ENCODE results near the gene SP5. TPM values are rescaled to one million over a fixed set of nuclear protein-coding genes. Genes with fewer than 3 reads are reported as not detected.

The SP5 gene
- polyA plus RNA-seq, 1 of the 3 experiments (the other 2 are of a cell fraction), result not detected

DNA sequence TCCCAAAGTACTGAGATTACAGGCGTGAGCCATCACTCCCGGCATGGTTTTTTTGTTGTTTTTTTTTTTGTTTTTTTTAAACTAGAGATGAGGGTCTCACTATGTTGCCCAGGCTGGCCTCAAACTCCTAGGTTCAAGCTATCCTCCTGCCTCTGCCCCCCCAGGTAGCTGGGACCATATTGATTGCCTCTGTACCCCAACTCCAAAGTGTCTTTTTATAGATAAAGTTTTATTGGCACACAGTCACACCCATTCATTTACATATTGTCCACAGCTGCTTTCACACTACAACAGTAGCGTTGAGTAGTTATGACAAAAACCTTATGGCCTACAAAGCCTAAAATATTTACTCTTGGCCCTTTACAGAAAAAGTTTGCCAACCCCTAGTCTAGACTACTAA, 45.2 kb upstream of the SP5 start:
- POLR2A ChIA-PET, result no interaction called here
- CTCF ChIA-PET, result no interaction called here
- H3K4me2 ChIP-seq, result no peak overlapping the region
- TF ChIP-seq TEAD4 (IDR thresholded peaks at IDR 0.05; ENCODE audit: borderline replicate concordance, insufficient read depth) (no peak), POLR2AphosphoS5 (IDR thresholded peaks at IDR 0.05; ENCODE audit: low read depth, low read length) (no peak), RAD21 (IDR thresholded peaks at IDR 0.05; ENCODE audit: low read length) (no peak)
- no peaks in the 10 kb centered on the region for H3K36me3 ChIP-seq (replicated peaks in 1 of 2; ENCODE audit: control insufficient read depth in 1 of 2, insufficient read depth in 2 of 2, low read length in 1 of 2)
- H3K4me1 ChIP-seq (ENCODE audit: control insufficient read depth in 1 of 2, insufficient read depth in 2 of 2, low read depth in 1 of 2, low read length in 1 of 2), result no peaks in the 10 kb centered on the region
- H3K4me3 ChIP-seq (ENCODE audit: low read depth in 2 of 2, low read length in 1 of 2), result no peak overlapping the region
- H3K79me2 ChIP-seq (ENCODE audit: insufficient read depth), result no peaks in the 10 kb centered on the region
- H3F3A ChIP-seq (replicated peaks; ENCODE audit: insufficient read depth), result no peaks in the 10 kb centered on the region
- no peaks in the 10 kb centered on the region for H4K20me1 ChIP-seq (ENCODE audit: insufficient read depth)
- no peak for DNase-seq
- H3K27ac ChIP-seq (ENCODE audit: low read depth in 2 of 2, low read length in 1 of 2), result no peak overlapping the region
- H2AFZ ChIP-seq (ENCODE audit: low read depth), result no peak overlapping the region
- no peaks in the 10 kb centered on the region for H3K27me3 ChIP-seq (ENCODE audit: insufficient read depth)
- H3K9ac ChIP-seq, result no peak overlapping the region
- WGBS (ENCODE audit: low lambda C conversion rate), result 28% methylated on average over 3 of the region's 3 CpGs
- no peaks in the 10 kb centered on the region for H3K9me3 ChIP-seq
- no peaks in the 10 kb centered on the region for H3K9me2 ChIP-seq

DNA sequence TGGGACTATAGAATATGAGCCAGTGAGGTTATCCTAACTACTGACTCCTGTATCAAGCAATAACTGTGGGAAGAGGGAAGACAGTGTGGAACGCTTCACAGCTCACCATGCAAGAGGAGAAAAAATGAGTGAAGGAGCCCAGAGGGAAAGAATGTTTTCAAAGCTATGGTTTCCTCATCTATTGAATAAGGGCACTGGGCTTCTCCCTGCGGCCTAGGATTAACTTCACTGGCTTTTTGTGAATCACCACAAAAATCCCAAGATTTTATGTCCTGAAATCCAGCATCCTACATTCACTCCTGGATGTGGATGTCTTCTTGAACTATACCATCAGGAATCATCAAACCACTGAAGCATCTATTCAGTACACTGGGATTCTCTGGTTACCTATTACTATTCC, 44.5 kb upstream of the SP5 start:
- H4K20me1 ChIP-seq (ENCODE audit: insufficient read depth), result no peaks in the 10 kb centered on the region
- H2AFZ ChIP-seq (ENCODE audit: low read depth), result no peak overlapping the region
- H3F3A ChIP-seq (replicated peaks; ENCODE audit: insufficient read depth), result no peaks in the 10 kb centered on the region
- ChIA-PET POLR2A (no interaction called here), CTCF (no interaction called here)
- 38% methylated on average over 2 of the region's 2 CpGs for WGBS (ENCODE audit: low lambda C conversion rate)
- no peak overlapping the region for H3K4me3 ChIP-seq (ENCODE audit: low read depth in 2 of 2, low read length in 1 of 2)
- H3K79me2 ChIP-seq (ENCODE audit: insufficient read depth), result no peaks in the 10 kb centered on the region
- H3K27me3 ChIP-seq (ENCODE audit: insufficient read depth), result no peaks in the 10 kb centered on the region
- no peak overlapping the region for H3K4me2 ChIP-seq
- no peaks in the 10 kb centered on the region for H3K4me1 ChIP-seq (ENCODE audit: control insufficient read depth in 1 of 2, insufficient read depth in 2 of 2, low read depth in 1 of 2, low read length in 1 of 2)
- DNase-seq, result no peak
- H3K36me3 ChIP-seq (replicated peaks in 1 of 2; ENCODE audit: control insufficient read depth in 1 of 2, insufficient read depth in 2 of 2, low read length in 1 of 2), result no peaks in the 10 kb centered on the region
- H3K9me2 ChIP-seq, result no peaks in the 10 kb centered on the region
- TF ChIP-seq EZH2phosphoT487 (IDR thresholded peaks at IDR 0.05; ENCODE audit: borderline replicate concordance, low read depth), result no peak
- TF ChIP-seq POLR2AphosphoS5 (IDR thresholded peaks at IDR 0.05; ENCODE audit: low read depth, low read length), result no peak
- TF ChIP-seq FOXM1 (IDR thresholded peaks at IDR 0.05; ENCODE audit: low read depth), result no peak
- no peak for TF ChIP-seq USF2 (IDR thresholded peaks at IDR 0.05; ENCODE audit: borderline replicate concordance, low read depth, low read length)
- no peak for TF ChIP-seq RCOR1 (IDR thresholded peaks at IDR 0.05; ENCODE audit: low read length)
- no peak for TF ChIP-seq EP300 (IDR thresholded peaks at IDR 0.05; ENCODE audit: borderline replicate concordance in 1 of 2, low read depth in 1 of 2, low read length in 1 of 2)
- no peak for TF ChIP-seq ELF1 (IDR thresholded peaks at IDR 0.05)
- no peak for TF ChIP-seq JUND (IDR thresholded peaks at IDR 0.05)
- no peak for TF ChIP-seq RAD21 (IDR thresholded peaks at IDR 0.05; ENCODE audit: low read length)
- no peak for TF ChIP-seq TCF12 (IDR thresholded peaks at IDR 0.05)
- TF ChIP-seq TAF1 (IDR thresholded peaks at IDR 0.05; ENCODE audit: borderline replicate concordance, low read depth, low read length), result no peak
- no peak for TF ChIP-seq MAX (IDR thresholded peaks at IDR 0.05; ENCODE audit: low read depth)
- TF ChIP-seq MXI1 (IDR thresholded peaks at IDR 0.05; ENCODE audit: low read depth, low read length), result no peak
- no peak for TF ChIP-seq GATA2 (CRISPR knock-in tag; IDR thresholded peaks at IDR 0.05)
- no peak for TF ChIP-seq CHD2 (IDR thresholded peaks at IDR 0.05; ENCODE audit: low read length, partially characterized antibody)
- TF ChIP-seq RFX5 (IDR thresholded peaks at IDR 0.05; ENCODE audit: low read length), result no peak
- no peak for TF ChIP-seq FOXJ3 (CRISPR knock-in tag; IDR thresholded peaks at IDR 0.05)
- TF ChIP-seq, protein P1, sequence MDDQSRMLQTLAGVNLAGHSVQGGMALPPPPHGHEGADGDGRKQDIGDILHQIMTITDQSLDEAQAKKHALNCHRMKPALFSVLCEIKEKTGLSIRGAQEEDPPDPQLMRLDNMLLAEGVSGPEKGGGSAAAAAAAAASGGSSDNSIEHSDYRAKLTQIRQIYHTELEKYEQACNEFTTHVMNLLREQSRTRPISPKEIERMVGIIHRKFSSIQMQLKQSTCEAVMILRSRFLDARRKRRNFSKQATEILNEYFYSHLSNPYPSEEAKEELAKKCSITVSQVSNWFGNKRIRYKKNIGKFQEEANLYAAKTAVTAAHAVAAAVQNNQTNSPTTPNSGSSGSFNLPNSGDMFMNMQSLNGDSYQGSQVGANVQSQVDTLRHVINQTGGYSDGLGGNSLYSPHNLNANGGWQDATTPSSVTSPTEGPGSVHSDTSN (IDR thresholded peaks at IDR 0.05), result no peak
- TF ChIP-seq YY1 (IDR thresholded peaks at IDR 0.05; ENCODE audit: low read depth), result no peak
- TF ChIP-seq IRF3 (IDR thresholded peaks at IDR 0.05; ENCODE audit: low read depth, low read length), result no peak
- no peak overlapping the region for H3K27ac ChIP-seq (ENCODE audit: low read depth in 2 of 2, low read length in 1 of 2)
- H3K9me3 ChIP-seq, result no peaks in the 10 kb centered on the region
- no peak overlapping the region for H3K9ac ChIP-seq

All from SK-N-SH (cell line).